Smooth muscle cell of the brain vasculature (primary cell): ENCODE data around the gene RIMS1.
"Not testable (repeated sequence)": the region's sequence is repeated elsewhere in the genome, so short reads cannot be mapped to it uniquely, and the experiment has no call there.

ENCODE experiments used
- DNase-seq: peaks from one replicate; pipeline ENCODE4 v3.0.0-alpha.2; 2012; ENCODE audit warnings: low read depth, low spot score

The RIMS1 gene

DNA sequence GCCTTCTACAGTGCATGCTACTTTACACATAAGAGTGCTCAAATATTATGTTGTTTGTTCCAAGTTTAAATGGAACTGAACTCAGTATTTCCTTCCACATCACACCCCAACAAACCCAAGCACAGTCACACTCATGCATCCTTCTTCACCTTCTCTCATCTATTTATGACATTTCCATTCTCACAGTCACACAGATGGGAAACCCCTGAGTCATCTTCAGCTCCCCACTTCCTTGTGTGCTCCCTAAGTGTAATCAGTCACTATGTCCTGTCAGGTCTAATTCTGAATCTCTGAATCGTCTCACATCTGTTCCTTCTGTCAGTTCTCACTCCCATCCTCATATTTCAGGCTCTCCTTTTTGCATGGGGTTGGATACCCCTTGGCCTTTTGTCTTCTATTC is 96.0 kb downstream of the RIMS1 start:
- DNase-seq = no peak

DNA sequence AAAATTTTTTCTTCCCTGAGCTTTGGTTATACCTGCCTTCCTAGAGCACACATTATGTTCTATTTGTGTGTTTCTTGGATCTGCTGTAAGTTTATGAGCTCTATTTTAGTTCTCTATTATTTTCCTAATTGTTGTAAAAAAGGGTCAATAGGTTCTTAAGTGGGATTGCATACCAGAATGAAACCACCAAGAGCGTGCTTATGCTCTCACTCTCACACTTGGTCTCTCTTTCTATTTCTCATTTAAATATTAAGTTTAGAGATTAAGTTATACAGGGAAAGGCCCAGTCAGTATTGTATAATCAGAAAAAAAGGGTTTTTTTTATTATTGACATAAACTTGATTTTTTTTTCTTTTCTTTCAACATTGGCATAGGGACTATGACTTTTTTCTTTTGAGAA is 96.8 kb downstream of the RIMS1 start:
- no peak for DNase-seq

DNA sequence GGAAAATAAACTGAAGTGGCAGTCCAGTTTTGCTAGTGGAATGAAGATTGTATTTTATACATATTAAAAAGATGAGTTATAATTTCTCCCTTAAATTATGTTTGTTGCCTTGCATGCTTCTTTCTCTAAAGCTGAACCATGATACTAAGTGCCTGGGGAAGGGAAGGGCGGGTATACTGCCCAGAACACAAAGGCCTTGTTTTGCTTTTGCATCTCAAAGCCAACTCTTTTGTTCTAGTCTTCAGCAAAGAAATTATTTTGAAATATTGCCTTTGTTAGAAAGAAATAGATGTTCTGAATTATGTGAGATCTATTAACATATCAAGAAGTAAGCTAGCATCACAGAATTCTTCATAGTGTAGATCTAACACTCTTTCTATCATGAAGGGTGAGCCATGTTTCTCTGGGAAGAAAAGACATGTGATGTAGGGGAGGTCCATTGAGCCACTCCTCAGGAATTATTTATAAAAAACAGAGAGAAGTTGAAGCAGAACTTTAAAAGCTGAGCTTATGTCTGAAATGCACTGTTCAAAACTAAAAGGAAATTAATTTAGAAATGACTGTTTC is 108.4 kb downstream of the RIMS1 start:
- DNase-seq = no peak

DNA sequence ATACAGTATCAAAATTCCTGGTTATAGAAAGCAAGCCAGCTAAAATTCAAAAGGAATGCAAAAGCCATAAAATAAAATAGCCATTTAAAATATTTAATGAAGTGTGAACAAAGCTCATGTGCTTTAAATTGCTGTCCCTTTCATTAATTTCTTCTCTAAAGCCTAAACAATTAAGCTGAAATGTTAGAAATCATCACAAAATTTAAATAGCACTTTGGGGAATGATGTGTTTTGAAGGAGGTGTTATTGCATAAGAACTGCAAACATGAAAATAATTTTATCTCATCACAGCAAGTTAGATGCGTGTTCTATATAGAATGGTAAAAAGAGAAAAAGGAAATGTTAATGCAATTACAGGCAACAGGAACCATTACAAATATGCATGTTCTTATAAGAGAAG is 111.0 kb downstream of the RIMS1 start:
- DNase-seq = no peak

DNA sequence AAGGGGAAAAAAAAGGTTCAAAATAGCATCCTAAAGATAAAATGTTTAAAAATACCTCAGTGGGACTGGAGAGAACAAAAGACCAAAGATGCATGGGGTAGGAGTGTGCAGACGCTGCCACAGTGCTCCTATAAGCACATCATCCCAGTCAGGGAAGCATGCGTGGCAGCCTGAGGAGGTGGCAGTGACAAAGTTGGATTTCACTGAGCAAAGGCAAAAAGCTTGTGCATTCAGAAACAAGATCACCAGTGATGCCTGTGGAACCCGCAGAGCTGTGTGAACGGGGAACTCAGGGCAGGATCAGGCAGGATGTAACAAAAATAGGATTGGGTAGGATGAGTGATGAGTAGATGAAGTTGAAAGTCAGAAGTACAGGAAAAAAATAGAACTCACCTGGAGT is 116.1 kb downstream of the RIMS1 start:
- DNase-seq = no peak

DNA sequence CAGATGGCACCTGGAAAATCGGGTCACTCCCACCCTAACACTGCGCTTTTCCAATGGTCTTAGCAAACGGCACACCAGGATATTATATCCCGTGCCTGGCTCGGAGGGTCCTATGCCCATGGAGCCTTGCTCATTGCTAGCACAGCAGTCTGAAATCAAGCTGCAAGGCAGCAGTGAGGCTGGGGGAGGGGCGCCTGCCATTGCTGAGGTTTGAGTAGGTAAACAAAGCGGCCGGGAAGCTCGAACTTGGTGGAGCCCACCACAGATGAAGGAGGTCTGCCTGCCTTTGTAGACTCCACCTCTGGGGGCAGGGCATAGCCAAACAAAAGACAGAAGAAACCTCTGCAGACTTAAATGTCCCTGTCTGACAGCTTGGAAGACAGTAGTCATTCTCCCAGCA is 120.2 kb downstream of the RIMS1 start:
- DNase-seq = not testable (repeated sequence)

DNA sequence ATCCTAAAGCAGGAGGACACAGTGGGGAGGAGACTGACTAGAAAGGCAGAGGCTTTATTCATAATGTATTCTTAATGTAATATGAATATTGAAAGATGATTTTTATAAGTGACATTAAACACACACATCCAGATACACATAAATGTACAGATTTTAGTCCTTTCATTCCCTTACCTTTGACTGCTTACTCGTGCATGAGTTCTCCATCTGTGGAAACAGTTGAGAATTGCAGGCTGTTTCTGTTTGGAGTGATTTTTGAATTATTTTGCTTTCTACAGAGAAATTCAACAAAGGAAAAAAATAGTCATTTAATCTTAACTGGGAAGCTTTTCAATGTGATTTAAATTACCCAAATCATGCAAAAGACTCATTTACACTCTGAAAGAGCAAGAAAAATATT is 136.5 kb downstream of the RIMS1 start:
- no peak for DNase-seq

DNA sequence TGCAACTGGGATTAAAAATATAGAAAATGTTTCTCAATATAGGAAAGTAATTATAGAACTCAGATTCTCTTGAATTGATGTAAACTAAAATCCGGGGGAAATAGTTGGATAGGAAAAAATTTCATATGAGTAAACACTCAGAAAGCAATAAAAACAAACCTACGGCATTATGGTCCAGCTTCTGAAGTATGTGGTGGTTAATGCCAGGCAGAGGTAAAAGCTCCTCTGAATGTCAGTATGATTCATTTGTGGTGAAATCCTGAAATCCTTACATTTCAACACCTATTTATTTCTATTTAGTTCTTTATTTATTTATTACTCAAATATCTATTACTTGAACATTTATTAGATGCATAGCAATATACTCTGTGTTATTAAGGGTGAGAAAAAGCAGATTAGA is 145.1 kb downstream of the RIMS1 start:
- no peak for DNase-seq

DNA sequence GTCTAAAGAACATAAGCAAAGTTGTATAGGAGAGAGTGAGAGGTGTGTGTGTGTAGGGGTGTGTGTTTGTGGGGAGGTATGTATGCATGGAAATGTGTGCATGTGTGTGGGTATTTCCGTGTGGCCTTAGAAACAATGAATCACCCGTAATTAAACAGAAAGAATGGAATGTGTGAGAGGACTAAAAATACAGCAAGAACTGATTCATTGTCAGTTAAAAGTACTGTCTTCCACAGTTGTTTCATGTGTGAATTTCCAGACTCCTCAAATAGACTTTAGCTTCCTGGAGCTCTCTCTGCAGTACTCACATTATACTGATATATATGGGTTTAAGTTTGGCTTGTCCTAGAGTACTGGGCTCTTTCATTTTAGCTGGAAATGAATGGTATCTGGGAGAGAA is 145.7 kb downstream of the RIMS1 start:
- DNase-seq = no peak

DNA sequence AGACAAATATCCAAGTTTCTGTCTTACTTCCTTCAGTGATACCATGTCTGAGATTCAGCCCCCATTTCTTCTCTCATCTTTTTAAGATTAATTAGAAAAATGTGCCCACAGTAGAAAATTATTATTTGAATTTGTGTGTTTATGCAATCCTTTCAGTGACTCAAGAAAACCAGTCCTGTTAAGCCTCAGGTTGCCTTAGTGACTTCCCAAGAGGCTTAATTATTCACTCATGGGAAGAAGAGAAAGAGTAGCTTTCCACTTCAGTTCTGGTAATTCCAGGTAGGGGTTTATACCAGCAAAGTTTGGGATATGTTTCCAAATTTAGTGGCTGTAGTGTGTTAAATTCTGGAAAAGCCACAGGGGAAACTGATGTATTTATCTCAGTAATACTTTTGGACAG is 149.1 kb downstream of the RIMS1 start:
- DNase-seq = no peak

DNA sequence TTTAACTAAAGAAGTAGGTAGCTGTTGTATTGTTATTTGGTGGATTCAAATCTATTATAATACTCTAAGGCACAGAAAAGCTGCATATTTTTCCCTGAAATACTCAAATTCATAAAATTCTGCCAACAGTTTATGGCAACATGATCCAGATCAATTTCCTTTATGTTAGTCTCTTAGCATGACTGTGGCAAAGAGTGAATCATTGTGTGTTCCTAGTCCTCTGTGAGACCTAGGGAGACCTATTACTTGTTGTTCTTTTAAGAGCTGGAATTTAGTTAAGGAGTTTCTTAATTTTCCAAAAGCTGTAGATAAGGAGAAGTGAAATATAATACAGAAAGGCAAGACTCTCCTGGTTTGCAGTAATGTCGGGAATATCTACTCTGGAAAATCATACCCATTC is 149.6 kb downstream of the RIMS1 start:
- DNase-seq = no peak

DNA sequence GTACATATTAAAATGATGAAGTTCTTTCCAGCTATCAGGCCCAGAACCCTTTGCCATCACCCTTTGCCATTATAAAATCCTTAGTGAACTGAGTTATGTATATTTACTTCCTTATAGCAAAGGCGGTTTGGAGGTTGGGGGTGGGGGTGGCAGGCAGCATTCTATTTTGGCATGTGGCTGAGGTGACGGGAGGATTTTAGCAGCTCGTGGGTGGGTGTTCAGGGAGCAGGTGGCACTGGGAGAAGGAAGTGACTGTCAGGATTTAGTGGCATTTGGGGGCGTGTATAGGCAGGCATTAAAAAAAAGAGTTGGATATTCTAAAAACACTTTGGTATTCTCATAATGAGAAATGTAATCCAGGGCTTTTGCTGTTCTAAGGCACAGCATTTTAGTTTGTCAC is 150.7 kb downstream of the RIMS1 start:
- DNase-seq = no peak

DNA sequence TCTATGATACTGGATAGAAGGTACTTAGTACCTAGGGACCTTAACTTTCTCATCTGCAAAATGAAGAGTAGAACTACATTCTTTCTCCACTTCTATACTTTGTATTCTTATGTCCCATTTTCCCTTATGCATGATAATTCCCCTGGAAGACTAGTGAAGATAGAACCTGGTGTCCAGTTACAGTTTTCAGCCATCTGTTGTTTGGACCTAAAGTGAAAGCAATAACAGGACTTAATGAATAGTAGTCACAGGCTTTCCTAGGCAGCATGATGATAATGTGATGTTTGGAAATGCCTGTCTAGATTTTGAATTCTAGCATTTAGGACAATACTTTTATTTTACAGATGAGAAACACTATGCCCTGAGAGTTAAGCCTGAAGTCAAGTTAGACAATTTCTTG is 153.8 kb downstream of the RIMS1 start:
- DNase-seq = no peak

DNA sequence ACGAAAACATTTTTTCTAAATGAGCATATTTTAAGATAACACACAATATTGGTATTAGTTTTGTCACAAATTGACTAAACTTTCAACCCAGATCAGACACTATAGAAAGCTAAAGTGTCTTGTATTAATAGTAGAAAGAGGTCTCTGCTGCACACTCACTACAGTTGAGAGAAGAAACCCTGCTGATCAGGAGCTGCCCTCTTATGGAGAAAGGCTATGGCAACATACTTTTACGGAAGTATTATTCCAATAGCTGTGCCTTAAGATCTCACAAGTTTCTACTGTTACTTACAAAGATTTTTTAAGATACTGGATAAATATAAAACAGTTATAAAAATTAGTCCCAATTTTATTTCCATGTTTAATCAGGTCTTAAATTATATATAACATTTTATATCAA is 155.7 kb downstream of the RIMS1 start:
- DNase-seq = no peak

DNA sequence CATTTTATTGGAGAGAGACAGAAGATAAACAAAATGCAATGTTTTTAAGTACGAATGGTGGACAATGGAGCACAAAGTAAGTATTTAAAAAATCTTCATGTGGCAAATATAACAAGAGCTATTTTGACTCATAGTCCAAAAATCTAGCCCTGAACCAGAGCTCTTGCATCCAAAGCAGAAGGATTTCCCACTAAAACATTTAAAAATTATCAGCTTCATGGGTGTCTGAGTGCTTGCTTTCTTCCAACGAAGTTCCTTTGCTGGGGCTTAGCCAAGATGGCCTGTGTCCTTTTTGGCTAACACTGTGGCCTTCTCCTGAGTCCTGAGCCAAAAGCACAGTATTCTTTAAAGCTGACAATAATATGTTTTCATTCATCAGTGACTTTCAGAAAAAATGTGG is 161.7 kb downstream of the RIMS1 start:
- no peak for DNase-seq

DNA sequence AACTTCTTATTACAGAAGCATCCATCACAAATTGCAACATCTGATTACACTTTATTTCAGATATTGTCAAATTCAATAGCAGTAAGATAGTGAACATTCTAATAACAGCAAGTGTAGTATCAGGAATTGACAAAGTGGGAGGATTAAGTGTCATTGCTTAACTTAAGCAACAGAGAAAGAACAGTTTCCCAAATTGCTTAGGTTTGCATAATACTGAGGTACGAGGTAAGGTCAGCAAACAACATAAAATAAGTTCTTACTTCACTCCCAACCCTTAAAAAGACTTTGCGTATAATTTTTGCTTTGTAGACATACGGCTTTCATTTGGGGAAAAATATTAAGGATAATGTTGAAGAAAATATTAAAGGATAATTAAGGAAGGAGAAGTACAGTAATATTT is 163.0 kb downstream of the RIMS1 start:
- DNase-seq = no peak

DNA sequence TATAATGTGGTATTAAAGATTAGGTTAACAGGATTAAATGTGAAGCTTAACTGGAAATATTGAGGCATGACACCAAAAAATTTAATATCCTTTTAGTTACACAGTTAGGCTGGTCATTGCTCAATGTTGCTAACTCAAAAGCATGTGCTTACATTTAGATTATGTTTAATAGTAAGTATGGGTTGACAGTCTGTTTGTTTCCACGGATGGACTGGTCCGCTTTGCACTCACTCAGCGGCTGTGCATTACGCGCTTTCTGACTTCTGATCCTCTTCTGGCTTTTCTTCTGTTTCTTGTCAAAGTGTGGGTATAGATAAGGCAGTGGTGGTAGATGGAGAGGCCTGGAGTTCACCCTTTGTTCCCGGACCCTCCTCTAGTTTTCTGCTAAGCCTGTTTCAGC is 174.9 kb downstream of the RIMS1 start:
- DNase-seq = no peak

DNA sequence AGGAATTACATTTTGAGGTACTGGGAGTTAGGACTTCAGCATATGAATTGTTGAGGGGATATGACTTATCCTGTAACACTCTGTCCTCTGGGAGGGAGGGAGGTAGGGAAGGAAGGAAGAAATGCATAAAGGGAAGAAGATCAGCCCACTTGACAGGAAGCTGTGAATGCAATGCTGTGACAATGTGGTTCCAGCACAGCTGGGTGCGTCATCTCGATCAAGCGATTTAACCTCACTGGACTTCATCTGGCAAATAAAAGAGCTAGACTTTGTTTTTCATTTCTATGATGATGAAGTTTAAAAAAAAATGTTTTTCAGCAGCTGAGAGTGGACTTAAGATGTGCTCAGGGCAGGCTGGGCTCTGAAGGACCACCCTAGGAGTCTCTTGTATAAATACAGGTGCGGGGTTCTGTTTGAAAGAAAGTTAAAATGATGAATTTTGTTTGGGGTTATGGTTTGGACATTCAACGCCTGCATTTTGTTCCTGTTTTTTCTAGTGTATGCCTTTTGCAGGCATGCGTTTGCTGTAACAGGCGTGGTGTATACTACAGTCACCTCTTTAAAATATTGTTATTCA is 178.1 kb downstream of the RIMS1 start:
- DNase-seq = no peak

DNA sequence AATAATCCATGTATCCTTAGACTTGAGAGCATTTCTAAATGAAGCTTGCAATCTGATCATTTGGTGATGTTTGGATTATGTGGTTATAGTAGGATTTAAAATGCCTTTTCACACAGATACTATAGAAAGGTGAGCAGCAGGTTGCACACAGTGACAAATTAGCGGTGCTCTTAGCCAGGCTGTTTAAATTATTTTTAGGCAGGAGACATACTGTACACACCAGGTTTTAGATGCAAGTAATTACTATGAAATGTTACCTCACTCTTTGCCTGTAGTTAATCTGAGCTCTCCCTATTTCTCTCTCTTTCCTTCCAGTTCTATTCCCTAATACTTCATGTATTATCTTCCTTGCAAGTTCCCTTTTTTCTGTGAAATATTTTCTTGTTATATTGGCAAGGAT is 191.7 kb downstream of the RIMS1 start:
- DNase-seq = no peak

DNA sequence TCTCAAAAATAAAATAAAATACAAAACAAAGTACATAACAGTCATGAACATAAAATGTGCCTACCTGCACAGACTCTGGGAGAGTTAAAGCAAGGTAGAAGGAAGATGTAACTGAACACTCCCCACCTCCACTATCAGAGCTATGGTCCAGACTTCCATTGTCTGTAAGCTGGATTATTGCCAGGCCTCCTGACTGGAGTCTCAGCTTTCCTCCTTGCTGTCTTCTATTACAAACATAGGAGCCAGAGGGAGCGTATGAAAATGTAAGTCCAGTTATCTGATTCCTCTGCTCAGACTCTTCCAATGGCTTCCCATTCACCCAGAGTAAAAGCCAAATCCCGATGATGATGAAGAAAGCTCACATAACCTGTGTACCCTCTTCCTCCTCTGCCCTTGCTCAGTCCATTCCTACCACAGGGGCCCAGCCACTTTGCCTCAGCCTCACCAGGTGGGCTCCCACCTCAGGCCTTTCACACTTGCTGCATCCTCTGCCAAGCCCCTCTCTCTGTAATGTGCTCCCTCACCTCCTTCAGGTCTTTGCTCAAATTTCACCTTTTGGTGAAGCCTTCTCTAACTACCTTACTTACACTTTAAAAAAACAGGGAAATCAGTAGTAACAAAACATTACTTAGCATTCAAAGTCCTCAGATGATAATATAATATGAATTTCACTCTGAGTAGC is 194.1 kb downstream of the RIMS1 start:
- DNase-seq = no peak

DNA sequence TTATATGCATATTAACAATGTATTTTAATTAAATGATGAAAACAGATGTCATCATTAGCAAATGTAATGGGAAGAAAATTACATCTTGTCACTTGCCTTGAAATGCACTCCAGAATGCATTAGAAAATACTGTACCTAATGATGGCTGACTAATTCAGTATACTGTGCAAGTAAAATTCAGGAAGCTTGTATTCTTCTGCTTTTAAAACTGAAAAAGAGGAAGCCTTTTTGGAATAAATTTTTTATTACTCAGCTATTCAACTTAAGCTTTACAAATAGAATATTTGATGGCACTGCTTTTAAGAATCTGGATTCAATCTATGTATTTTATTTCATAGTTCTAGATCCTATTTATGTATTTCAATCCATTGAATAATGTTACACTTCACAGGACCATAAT is 195.5 kb downstream of the RIMS1 start:
- no peak for DNase-seq

DNA sequence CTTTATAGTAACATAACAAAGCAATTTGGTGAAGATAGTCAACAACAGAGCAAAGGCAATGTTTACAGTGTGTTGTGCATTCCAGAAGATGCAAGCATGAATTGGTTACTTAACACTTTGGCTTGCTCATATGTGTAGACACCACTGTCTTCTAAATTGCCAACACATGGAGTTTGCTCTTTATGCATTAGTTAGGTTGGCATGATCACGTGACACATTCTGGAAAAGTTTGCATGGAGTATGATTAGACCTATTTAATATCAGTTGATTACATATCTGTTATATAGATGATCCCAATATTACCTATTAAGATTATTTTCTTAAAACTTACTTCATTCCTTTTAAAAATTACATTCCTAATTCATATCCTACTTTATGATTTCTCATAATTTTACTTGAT is 197.6 kb downstream of the RIMS1 start:
- no peak for DNase-seq

DNA sequence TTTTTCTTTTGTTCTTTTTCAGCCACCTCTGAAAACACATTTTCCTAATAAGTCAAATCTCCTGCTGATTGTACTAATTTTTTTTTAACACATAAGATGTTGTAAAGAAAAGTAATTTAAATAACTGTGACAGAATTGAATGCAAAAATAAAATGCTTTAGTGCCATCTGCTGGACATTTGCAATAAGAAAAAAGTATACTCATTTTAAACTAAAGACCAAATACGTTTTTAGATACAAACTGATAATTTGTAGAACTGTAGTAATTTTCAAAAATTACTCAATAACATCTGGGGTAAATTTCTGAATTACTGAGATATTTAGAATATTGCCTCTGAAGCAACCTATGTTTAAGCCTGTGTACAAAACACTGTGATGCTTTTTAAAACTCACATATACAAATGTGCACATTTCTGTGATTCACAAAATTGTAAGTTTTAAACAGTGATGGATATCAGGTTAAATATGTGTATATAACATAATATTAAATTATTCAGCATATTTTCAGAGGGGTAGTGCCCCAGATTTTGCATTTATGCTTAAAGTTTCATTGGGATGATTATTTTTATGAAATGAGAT is 198.7 kb downstream of the RIMS1 start:
- DNase-seq = no peak
